Sciatic nerve (tissue), 2 donors: ENCODE results near the gene WDR73. TPM values are rescaled to one million over a fixed set of nuclear protein-coding genes. Genes with fewer than 3 reads are reported as not detected.
A peak's percentile ranks its signal among the peaks of the same experiment; 100 is the strongest.

Experiments used
- ATAC-seq: fragments of 200-7000 bp; cut with Tn5 transposase; one replicate; pipeline ENCODE4 v1.9.1; 2020; ENCODE audit warnings: mild to moderate bottlenecking, moderate library complexity
- DNase-seq: peaks from one replicate; pipeline ENCODE4 v3.0.0-alpha.2; 2020; ENCODE audit warnings: low spot score
- intact Hi-C: fragments of 100-400 bp; cut with DNase I; formaldehyde crosslinking; loops from one replicate; pipeline ENCODE4 v1.14.2; 2022
- total RNA-seq: library from RNA; stranded (reverse); fragmentation: NEBNext Ultra II Directional; extraction: Animal tissue kit (Norgen Biotek cat#: 25700); gene quantifications from one replicate; pipeline ENCODE4 v1.2.1, GENCODE V29; 2021
- donor health status: DM: no; HTN: no; CAD: no.
- donor health status: DM: no; HTN: no; CAD: no.

WDR73 gene
- total RNA-seq, 1 donor from 2014 or later = 29.5 TPM

DNA sequence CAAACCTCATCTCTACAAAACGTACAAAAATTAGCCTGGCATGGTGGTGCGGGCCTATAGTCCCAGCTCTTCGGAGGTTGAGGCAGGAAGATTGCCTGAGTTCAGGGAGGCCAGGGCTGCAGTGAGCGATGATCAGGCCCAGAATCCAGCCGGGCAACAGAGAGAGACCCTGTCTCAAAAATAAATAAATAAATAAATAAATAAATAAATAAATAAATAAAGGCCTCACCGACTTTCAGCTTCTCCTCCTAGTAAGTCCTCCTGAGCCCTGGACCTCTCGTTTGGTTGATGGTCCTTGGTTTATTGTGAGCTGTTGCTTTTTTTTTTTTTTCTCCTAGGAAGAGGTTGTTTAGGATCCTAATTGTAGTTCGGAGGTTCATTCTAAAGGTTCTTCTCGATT lies 25.1 kb downstream of the WDR73 start:
- DNase-seq = no peak
- no peak for ATAC-seq

DNA sequence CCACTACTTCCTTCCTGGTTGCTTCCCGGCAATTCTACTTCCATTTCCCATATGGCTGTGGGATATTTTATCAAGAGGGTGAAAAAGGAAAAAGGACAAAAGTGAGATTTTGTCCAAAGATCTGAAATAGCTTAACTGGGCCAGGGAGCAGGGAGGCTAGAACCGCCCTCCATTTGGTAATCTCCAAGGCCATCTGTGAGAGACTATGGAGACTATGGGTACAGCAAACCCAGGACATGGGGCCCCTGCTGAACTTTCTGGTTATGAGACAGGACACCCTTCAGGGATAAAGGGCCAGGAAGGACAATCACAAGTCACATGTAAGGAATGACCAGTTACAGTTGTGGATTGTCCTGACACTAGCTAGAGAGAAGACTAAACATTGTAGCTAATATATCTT lies 29.0 kb downstream of the WDR73 start:
- intact Hi-C loops = no loop called here
- DNase-seq (no peak), ATAC-seq (no peak)

More for the DNA sequence above, 25.1 kb downstream of the WDR73 start:
- intact Hi-C loops = no loop called here

GRCh38 chr15:84624359-84624758 lies 29.7 kb downstream of the WDR73 start:
- no peak for DNase-seq
- intact Hi-C loops = no loop called here

GRCh38 chr15:84621358-84621979 lies 32.6 kb downstream of the WDR73 start:
- ATAC-seq = no peak
- intact Hi-C loops = no loop called here
- DNase-seq = no peak

More at GRCh38 chr15:84624359-84624758, 29.7 kb downstream of the WDR73 start:
- ATAC-seq = no peak

GRCh38 chr15:84620626-84621025 lies 33.5 kb downstream of the WDR73 start:
- intact Hi-C loops = no loop called here
- no peak for ATAC-seq
- DNase-seq = no peak

DNA sequence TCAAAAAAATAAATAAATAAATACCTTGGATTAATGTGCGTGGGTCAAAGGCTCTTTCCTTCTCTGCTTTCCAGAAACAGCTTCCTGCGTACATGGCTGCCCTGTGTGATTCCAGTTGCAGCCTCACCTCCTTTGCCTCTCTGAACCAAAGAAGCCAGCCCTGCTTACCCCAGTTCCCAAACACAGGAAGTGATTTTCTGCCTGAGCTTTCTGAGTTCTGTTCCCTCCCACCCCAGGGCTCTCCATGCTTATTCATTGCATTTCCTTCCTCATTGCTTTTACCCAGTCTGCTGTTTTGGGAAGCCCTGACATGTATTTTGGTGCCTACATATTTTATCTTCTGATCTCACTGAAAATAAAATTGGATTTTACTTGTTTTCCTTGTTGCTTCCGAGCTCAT lies 37.8 kb downstream of the WDR73 start:
- peak; percentile 55 for ATAC-seq
- intact Hi-C loops = no loop called here

DNA sequence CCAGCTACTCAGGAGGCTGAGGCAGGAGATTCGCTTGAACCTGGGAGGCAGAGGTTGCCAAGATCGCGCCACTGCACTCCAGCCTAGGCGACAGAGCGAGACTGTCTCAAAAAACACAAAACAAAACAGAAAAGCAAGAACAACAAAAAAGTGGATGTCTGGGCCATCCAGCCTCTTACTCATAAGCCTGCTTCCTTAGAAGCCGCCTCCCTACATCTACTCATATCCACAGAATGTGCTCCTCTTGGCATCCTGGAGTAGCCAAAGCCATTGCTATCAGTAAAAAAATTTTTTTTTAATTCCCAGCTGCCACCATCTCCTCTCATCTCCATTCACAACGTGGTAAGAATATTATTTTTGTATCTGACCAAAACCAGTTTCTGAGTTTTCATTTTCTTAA lies 42.5 kb downstream of the WDR73 start:
- ATAC-seq (no peak), DNase-seq (no peak)
- intact Hi-C loops = no loop called here

More for the DNA sequence above, 37.8 kb downstream of the WDR73 start:
- no peak for DNase-seq

GRCh38 chr15:84609818-84610525 lies 44.1 kb downstream of the WDR73 start:
- intact Hi-C loops = no loop called here
- ATAC-seq (no peak), DNase-seq (no peak)

- DNase-seq = no peak
- intact Hi-C loops = no loop called here
- ATAC-seq = no peak
Observed at GRCh38 chr15:84608707-84609284, 45.3 kb downstream of the WDR73 start.

DNA sequence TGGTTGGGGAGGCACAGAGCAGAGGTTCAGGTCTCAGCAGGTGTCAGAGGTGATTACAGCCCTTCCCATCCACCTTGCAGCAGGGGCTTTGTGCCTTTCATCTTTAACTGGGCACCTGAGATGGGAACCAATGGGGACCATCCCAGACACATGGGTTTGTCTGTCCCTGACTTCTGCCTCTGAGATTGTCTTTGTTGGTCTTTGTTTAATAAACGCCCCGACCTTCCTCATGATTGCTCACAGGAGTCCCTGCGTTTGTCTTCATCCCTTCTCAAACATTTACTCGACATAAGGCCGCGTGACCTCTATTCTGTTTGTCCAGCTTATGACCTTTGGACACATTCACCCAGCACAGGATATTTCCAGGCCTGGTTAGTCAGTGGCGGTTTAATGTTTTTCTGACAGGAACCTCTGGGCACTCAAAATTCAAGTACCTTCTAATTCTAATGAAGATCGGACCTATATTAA lies 47.4 kb downstream of the WDR73 start:
- DNase-seq (no peak), ATAC-seq (no peak)
- intact Hi-C loops = no loop called here

- DNase-seq = no peak
- intact Hi-C loops = no loop called here
- ATAC-seq = no peak
Observed at GRCh38 chr15:84605554-84605882, 48.6 kb downstream of the WDR73 start.

GRCh38 chr15:84604826-84605553 lies 49.1 kb downstream of the WDR73 start:
- intact Hi-C loops = no loop called here
- no peak for DNase-seq
- ATAC-seq = no peak

GRCh38 chr15:84603630-84604379 lies 50.3 kb downstream of the WDR73 start:
- no peak for DNase-seq
- intact Hi-C loops = no loop called here
- ATAC-seq = no peak

- intact Hi-C loops = loop anchor here (2.0 kb wide), 1 partner anchor 25 kb away; no protein-coding TSS in a partner anchor
- ATAC-seq (no peak), DNase-seq (peak; percentile 32)
Observed at GRCh38 chr15:84601555-84601838, 52.6 kb downstream of the WDR73 start.

- DNase-seq = peak; percentile 96
- peak; percentile 99 for ATAC-seq
- intact Hi-C loops = loop anchor here (2.0 kb wide), 1 partner anchor 26 kb away; no protein-coding TSS in a partner anchor
Observed at GRCh38 chr15:84600687-84601554, 53.2 kb downstream of the WDR73 start, which contains the start of gene ZSCAN2. ZSCAN2 (plus strand) TSS chr15:84601009; CDS start chr15:84603928, 2,919 bp downstream.

GRCh38 chr15:84600331-84600686 lies 53.8 kb downstream of the WDR73 start:
- intact Hi-C loops = loop anchor here (2.0 kb wide), 1 partner anchor 26 kb away; no protein-coding TSS in a partner anchor
- DNase-seq (peak; percentile 85), ATAC-seq (peak; percentile 85)

DNA sequence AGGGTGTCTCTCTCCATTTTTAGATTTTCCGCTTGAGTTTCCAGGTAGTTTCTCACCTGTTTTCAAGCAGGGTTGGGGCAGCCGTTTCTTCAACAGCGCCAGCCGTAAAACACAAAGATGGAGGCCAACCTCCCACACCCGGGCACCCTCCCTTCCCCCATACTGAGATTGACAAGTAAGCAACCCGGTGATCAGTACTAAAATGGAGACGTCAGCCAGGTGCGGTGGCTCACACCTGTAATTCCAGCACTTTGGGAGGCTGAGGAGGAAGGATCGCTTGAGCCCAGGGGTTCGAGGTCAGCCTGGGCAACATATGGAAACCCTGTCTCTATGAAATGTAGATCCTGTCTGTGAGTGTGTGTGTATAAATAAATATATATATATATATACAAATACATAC lies 54.2 kb downstream of the WDR73 start:
- intact Hi-C loops = loop anchor here (2.0 kb wide), 1 partner anchor 27 kb away; no protein-coding TSS in a partner anchor
- DNase-seq = peak; percentile 57
- ATAC-seq = no peak

DNA sequence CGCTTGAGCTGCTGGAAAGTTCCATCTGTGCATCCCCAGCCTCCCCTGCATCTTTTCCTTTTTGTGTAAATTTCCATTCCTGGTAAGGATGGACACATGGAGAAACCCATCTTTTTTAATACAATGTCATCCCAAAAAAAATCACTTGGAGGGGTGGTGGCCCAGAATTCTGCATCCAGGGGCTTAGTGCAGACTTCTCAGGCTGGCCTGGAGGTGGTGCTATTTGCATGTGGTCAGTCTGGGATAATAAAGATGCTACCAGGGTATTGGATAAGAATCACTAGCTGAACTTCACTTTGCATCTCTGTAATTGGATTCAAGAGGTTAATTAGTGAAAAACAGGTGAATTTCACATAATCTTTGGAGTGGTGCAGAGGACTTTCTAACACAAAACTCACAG lies 55.1 kb downstream of the WDR73 start:
- no peak for ATAC-seq
- intact Hi-C loops = no loop called here
- peak; percentile 58 for DNase-seq
